Measurements from ENCODE around the gene GNAQ.

The GNAQ gene

GRCh38 chr9:78031444-78031892 lies at the start of gene GNAQ:
Gene GNAQ, minus strand, starts transcription at chr9:78031811. Its CDS starts 576 bp downstream, at chr9:78031235.
- TF ChIP-seq TCF12 (IDR thresholded peaks at IDR 0.05; ENCODE audit: low read depth) (no peak), TAF1 (IDR thresholded peaks at IDR 0.05; ENCODE audit: low read depth) (no peak), TEAD4 (IDR thresholded peaks at IDR 0.05) (no peak), EGR1 (IDR thresholded peaks at IDR 0.05) (peak; percentile 36; the same call in 1 of the 2 replicates)

DNA sequence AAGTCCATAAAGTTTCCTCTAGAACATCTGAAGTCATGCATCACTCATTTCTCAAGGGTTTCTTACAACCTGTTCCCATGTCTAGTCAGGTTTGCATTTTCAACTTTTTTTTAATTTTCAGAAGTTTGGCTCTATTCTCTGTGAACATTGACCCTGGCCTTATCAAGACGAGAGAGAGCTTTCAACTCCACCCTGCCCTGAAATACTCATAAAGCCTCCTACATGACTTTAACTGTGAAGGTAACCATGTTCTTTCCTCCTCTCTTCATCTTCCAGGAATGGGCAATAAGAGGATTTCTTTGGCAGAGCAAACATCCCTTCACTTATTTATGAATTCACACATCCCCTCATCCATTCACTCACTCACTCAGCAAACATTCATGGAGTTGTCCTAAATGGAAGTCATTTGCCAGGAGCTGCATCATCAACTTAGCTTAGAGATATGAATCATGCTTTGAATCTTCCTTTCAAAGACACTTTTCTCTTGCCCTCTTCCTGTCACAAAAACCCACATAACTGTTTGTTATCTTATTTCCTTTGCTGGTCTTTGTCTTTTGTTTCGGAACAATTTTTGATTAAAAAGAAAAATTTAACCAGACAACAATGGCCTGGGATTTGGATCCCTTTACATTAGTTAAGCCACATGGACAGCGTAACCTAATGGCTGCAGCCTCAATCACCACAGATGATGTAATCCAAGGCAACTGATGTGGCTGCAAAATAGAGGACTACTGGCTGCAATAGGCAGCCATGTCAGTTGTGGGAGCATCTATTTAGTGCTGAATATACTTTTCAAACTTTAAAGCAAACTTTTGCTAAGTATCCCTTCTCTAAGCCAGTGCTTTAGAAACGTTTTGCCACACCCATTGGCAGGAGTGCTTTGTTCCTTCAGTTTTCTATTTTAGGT lies 43.0 kb upstream of the GNAQ start:
- TF ChIP-seq TAF1 (IDR thresholded peaks at IDR 0.05; ENCODE audit: low read depth) (no peak), YY1 (IDR thresholded peaks at IDR 0.05; ENCODE audit: low read depth) (no peak), TCF12 (IDR thresholded peaks at IDR 0.05; ENCODE audit: low read depth) (no peak), TEAD4 (IDR thresholded peaks at IDR 0.05) (no peak), RAD21 (IDR thresholded peaks at IDR 0.05; ENCODE audit: low read depth) (no peak), EP300 (IDR thresholded peaks at IDR 0.05; ENCODE audit: borderline replicate concordance) (no peak), REST (IDR thresholded peaks at IDR 0.05; ENCODE audit: low read depth) (no peak), EGR1 (IDR thresholded peaks at IDR 0.05) (no peak), MAX (IDR thresholded peaks at IDR 0.05) (no peak), NFIC (IDR thresholded peaks at IDR 0.05) (no peak), CREB1 (IDR thresholded peaks at IDR 0.05; ENCODE audit: low read depth) (no peak), ZBTB7A (IDR thresholded peaks at IDR 0.05; ENCODE audit: low read depth) (no peak), CEBPB (IDR thresholded peaks at IDR 0.05) (no peak), FOXM1 (IDR thresholded peaks at IDR 0.05; ENCODE audit: borderline replicate concordance, low read depth) (no peak)
- TF ChIP-seq, protein P1, sequence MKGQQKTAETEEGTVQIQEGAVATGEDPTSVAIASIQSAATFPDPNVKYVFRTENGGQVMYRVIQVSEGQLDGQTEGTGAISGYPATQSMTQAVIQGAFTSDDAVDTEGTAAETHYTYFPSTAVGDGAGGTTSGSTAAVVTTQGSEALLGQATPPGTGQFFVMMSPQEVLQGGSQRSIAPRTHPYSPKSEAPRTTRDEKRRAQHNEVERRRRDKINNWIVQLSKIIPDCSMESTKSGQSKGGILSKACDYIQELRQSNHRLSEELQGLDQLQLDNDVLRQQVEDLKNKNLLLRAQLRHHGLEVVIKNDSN (IDR thresholded peaks at IDR 0.05) = no peak

GRCh38 chr9:78073722-78074121 lies 42.1 kb upstream of the GNAQ start:
- TF ChIP-seq YY1 (IDR thresholded peaks at IDR 0.05; ENCODE audit: low read depth) (no peak), ZBTB7A (IDR thresholded peaks at IDR 0.05; ENCODE audit: low read depth) (no peak), TEAD4 (IDR thresholded peaks at IDR 0.05) (no peak), MAX (IDR thresholded peaks at IDR 0.05) (peak; percentile 50; the same call in 1 of the 2 replicates), FOXM1 (IDR thresholded peaks at IDR 0.05; ENCODE audit: borderline replicate concordance, low read depth) (no peak), REST (IDR thresholded peaks at IDR 0.05; ENCODE audit: low read depth) (peak; percentile 62; the same call in 1 of the 2 replicates), TCF12 (IDR thresholded peaks at IDR 0.05; ENCODE audit: low read depth) (no peak), EGR1 (IDR thresholded peaks at IDR 0.05) (no peak)
- TF ChIP-seq, protein P1 (IDR thresholded peaks at IDR 0.05) = no peak

DNA sequence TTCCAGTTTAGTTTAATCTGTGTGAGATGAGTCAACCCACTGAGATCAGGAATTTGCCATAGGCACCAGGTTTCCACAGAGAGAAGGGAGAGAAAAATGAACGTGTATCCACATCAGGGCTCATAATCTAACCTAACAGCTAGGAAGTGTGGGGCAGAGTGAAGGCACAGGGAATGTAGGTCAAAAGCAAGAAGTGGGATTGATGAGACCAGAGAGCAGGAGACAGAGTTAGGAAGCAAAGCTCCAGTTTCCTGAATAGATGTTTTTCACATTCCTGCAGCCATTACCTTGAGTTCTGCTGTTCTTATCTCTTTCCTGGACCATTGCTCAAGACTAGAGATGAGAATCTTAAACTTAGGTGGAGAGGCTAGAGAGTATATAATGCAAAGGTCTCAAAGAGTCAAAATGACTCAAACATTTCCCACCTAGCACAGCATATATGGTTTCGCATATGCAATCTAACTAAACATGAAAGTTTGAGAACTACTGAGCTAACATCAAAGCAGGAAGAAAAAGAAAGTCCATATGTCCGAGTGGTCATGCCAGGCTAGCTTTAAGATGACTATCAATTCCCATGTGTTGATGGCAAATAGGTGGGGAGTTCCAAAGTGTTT lies 41.1 kb upstream of the GNAQ start:
- no peak for TF ChIP-seq TEAD4 (IDR thresholded peaks at IDR 0.05)
- no peak for TF ChIP-seq EP300 (IDR thresholded peaks at IDR 0.05; ENCODE audit: borderline replicate concordance)
- no peak for TF ChIP-seq NFIC (IDR thresholded peaks at IDR 0.05)
- TF ChIP-seq, protein P1 (IDR thresholded peaks at IDR 0.05) = no peak
- TF ChIP-seq CEBPB (IDR thresholded peaks at IDR 0.05) = no peak
- TF ChIP-seq FOXM1 (IDR thresholded peaks at IDR 0.05; ENCODE audit: borderline replicate concordance, low read depth) = no peak
- TF ChIP-seq RAD21 (IDR thresholded peaks at IDR 0.05; ENCODE audit: low read depth) = no peak
- TF ChIP-seq YY1 (IDR thresholded peaks at IDR 0.05; ENCODE audit: low read depth) = no peak
- no peak for TF ChIP-seq ZBTB7A (IDR thresholded peaks at IDR 0.05; ENCODE audit: low read depth)
- no peak for TF ChIP-seq TCF12 (IDR thresholded peaks at IDR 0.05; ENCODE audit: low read depth)
- no peak for TF ChIP-seq TAF1 (IDR thresholded peaks at IDR 0.05; ENCODE audit: low read depth)
- TF ChIP-seq MAX (IDR thresholded peaks at IDR 0.05) = no peak
- TF ChIP-seq REST (IDR thresholded peaks at IDR 0.05; ENCODE audit: low read depth) = no peak
- no peak for TF ChIP-seq EGR1 (IDR thresholded peaks at IDR 0.05)
- no peak for TF ChIP-seq CREB1 (IDR thresholded peaks at IDR 0.05; ENCODE audit: low read depth)

Measured in Ishikawa (cell line).